HG02973 (cell line): ENCODE measurements around the gene SHMT2.

Experiments
- ATAC-seq: cut with Tn5 transposase; IDR thresholded peaks from one replicate; pipeline ENCODE4 v1.9.1; 2021; ENCODE audit warnings: moderate library complexity; ENCODE audit not compliant: unreplicated experiment

Gene SHMT2

DNA sequence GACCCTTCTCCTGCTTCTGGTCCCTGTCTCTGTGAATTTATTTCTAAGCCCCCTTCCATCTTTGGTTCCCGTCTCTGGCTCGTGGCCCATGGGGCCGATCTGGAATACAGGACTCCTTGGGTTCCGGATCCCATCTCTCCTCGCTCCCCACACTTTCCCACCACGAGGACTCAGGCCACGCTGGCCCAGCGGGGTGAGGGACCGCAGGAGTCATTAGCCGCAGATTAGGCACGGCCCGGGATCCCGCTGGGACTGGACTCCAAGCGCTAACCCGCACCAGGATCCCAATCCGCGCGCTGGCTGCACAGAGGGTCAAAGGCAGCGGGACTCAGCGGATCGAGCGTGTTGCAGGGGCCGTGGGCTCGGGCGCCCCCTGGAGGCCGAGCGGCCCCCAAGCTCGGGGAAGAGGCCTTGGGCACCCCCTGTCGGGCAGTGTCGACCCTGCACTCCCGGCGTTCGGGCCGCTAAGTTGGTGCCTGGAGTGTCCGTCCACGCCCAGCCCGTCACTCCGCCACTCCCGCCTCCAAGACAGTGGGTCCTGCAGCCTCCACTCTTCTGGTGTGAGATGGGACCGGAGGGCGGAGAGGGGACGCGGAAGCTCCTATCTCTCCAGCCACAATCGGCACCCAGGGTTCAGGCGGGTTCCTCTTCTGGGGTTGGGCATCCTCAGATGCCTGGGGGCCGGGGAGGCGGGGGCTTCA lies 9.5 kb downstream of the SHMT2 start:
- peak; percentile 41 for ATAC-seq

DNA sequence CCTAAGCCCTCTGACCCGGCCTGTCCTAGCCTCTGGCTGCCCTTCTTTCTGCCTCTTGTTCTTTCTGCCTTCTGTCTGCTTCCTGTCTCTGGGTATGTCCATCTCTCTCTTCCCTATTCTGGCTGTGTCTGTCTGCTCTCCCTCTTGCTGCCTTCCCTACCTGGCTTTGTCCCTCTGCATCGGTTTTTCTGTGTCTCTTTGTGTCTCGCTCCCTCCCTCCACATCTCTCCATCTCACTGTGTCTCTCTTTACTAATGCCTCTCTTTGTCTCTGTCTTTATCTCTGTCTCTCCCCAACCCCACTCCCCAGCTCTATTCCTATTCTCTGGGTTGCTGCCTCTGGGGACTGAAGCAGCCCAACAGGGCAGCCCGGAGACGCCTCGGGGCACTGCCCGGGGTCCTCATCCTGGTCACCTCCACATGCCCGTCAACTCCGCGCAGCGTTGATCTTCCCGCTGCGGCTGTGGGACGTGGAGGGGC lies 10.1 kb downstream of the SHMT2 start:
- ATAC-seq, result no peak

- no peak for ATAC-seq
Measured at GRCh38 chr12:57240066-57240921, 10.8 kb downstream of the SHMT2 start.

DNA sequence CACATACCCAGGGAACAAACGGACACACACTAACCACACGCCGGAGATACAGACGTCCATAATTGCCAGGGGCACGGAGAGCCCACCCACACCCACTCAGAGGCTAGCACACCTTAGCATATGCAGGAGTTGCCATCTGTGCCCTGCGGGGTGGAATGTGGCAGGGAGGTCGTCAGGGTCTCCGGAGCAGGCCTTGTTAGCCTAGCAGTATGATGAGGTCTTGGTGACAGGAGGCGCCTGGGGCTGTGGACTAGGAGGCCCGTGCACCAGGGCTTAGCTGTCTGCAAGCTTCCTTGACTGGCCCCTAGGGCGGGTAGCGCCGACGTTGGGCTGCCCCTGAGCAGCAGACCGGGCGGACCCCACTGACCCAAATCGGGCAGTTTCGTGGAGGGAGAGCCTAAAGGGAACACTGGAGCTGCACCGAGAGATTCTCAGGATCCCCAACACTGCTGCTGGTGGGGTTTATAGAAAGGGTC lies 11.5 kb downstream of the SHMT2 start:
- no peak for ATAC-seq

- ATAC-seq, result no peak
Measured at GRCh38 chr12:57241402-57242310, 12.1 kb downstream of the SHMT2 start.

- no peak for ATAC-seq
Measured at GRCh38 chr12:57242329-57242690, 12.8 kb downstream of the SHMT2 start.

- ATAC-seq, result no peak
Measured at GRCh38 chr12:57242691-57243454, 13.4 kb downstream of the SHMT2 start.

DNA sequence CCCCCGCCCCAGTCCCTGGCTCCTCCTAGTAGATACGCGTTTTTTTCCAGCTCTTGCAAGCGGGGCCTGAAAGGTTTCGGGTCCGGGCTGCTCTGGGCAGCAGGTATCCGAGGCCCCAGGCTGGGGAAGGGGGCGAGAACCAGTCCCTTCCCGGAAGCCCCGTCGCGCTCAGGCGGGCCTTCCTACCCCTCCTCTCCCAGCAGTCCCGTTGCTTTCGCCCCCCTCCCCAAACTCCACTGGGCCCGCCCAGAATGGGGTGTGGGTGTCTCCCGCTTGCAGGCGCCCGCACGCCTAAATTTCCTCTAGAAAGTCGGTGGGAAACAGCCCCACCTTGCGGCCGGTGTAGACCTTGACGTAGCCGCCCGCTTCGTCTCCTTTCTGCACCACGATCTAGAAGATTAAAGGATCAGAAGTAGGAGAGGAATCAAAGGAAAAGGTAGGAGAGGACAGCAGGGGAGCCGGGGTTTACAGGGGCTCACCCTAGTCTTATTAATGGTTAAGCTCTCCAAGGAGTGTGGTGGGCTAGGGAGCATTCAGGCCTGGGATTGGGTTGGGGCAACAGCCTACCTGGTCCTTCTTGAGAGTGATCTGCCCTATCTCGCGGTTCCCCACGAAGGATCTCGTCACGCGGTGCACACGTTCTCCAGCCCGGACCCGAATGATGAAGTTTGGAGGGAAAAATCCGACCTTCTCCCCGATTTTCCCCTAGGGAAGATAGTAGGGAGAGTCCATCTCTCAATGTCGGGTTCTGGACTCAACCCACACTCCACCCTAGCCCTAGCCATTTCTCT lies 14.2 kb downstream of the SHMT2 start:
- ATAC-seq, result no peak

DNA sequence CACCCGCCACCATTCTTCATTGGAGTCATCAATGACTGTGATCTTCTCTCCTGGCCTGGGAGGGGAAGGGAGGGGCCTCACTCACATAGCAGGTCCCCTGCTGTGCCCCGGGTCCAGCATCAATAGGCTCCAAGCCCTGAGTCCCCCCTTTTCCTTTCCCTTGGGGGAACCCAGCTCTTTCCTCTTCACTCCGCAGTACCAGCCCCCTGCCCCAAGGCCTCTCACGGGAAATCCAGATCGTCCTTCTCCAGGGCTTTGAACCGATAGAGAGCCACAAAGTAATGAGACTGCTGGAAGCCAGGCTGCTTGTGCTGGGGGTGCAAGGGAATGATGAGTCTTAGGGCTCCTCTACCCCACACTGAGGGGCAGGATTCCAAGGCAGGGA lies 14.8 kb downstream of the SHMT2 start:
- no peak for ATAC-seq

DNA sequence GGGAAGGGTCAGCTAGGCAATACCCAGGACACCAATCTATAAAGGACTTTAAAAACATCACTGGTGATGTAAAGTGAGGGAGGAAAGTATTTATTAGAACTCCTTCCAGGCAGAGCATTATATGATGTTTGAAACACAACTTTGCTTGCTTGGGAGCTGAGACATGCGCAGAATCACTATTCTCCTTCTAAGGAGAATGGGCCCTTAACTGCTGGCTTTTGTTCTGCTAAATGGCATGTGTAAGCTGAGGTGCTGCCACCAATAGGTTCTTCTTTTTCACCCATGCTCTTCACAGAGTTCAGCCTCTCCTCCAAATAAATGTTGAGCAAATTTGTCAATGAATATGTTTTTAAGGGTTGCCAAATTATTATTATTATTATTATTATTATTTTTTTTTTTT lies 17.5 kb downstream of the SHMT2 start:
- no peak for ATAC-seq

DNA sequence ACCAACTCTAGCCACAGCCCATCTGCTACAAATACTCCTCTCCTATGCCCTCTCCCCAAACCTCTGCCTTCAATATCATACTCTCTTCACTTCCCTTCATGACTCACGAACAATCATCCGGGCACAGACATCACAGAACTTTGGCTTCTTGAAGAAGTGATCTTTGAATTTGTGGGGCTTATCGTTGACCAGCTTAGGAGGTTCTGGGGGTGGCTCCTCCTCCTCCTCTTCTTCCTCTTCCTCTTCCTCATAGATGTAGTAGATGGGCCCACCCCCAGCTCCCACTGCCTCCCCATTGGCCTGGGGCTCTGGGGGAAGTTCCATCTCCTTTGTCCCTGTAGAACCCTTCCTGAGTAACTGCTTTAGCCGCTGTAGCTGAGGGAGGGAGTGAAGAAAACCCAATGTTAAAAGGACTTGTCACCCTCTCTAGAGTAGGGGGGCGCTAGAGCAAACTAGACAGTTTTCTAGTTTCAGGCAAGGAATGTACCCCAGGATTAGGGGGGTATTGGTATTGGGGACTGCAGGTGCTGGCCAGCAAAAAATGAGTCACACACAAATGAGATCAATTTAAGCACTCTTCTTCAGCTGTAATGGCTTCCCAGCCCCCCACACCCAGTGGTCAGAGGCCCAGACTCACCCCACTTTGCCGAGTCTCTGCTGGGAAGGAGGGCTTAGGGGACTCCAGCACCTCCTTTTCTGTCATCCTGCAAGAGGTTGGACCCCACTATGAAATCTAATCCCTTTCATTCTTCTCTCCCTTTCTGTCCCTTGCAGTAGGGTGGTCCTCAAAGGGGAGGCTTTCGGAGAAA lies 19.6 kb downstream of the SHMT2 start:
- no peak for ATAC-seq

DNA sequence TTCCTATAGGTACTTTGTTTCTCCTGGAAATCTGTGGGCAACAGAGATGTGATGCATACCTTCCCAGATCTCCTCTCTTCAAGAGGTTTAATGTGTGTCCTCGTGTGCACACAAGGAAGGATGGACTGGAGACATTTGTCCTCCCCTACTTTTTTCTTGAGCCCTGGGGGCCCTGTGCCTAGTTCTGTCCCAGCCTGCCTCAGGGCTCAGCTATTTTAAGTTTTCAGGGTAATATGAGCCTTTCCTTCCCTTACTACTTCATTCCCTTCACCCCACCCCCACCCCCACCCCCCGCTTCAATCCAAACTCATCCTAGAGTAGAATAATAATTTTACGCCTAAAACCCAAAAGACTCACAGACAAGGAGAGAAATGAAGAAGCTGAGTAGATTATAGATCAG lies 21.0 kb downstream of the SHMT2 start:
- no peak for ATAC-seq

DNA sequence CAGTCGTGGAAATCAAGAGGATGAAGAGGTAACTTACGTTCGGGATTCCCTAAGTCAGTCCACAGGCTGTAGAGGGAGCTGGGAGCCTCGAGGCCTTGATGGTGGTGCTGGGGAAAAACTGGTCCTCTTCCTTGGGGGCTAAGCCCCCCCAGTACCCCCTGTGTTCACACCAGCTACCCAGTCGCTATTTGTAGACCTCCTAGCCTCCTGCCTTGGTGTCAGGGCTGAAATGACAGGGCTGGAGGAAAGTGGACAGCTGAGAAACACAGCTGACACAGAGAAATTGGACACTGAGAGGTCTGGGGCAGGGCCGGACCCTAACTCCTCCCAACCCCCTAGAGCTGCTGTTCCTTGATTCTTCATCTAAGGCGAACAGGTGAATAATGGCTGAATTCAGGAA lies 21.4 kb downstream of the SHMT2 start, which contains the start of gene STAC3:
Gene STAC3, minus strand, starts transcription at position 232 of the 400 bp plus-strand sequence. CDS start 1,551 bp downstream, outside the sequence.
- no peak for ATAC-seq

- no peak for ATAC-seq
Measured at GRCh38 chr12:57254506-57255280, 25.2 kb downstream of the SHMT2 start.

- ATAC-seq, result no peak
Measured at GRCh38 chr12:57255916-57256315, 26.4 kb downstream of the SHMT2 start.

DNA sequence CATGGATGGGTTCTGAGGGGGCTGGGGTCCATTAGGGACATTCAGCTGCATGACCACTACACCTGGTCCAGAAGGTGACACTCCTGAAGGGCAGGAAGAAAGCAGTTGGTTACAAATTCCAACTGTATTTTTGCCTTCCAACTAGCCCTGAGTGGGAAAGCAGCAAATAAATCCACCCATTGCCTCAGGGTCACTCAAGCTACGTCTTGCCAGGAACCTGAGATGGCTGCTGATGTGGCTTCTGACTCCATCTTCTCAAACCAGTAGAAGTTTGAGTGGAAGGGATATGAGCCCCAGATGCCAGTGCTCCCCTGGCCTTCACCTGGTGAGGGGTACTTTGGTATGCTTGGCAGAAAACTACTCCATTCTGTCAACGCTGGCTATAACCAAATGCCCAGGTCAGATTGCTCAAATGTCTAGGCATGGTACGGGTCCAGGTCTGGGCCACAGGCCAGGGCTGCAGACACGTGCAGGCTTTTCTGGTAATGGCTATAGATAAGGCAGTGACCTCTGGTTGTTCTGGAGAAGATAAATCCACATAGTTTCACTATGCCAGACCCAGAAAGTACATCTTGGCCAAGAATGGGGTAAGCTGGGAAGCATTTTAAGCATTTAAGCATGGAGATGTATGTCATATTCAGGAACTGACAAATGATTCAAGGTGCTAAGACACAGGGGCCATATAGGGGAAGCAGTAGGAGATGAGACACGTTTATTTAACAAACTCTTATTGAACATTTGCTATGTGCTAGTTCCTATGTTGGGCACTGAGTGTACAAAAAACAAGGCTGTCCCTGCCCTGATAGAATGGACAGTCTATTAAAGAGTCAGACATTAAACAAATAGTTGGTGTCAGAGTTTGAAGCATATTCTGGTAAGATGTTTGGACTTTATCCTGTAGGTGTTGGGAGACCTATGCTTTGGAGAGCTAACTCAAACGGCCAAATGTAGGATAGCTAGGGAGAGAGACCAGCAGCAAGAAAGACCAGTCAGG lies 29.8 kb downstream of the SHMT2 start:
- ATAC-seq, result no peak

- ATAC-seq, result no peak
Measured at GRCh38 chr12:57260366-57260765, 30.9 kb downstream of the SHMT2 start.
